NCI-H446 treated with DMSO at 0.1 percent for 48 hours (cell line): Measurements from ENCODE around the gene FBLN2.
A peak's percentile ranks its signal among the peaks of the same experiment; 100 is the strongest.

Experiments used
- DNase-seq: peaks from one replicate; lab custom pipeline; 2025; lab: John Stamatoyannopoulos, UW

Gene FBLN2

GRCh38 chr3:13582366-13583250 lies 33.7 kb downstream of the FBLN2 start:
- DNase-seq, result no peak

GRCh38 chr3:13583251-13584180 lies 34.6 kb downstream of the FBLN2 start:
- DNase-seq, result no peak

DNA sequence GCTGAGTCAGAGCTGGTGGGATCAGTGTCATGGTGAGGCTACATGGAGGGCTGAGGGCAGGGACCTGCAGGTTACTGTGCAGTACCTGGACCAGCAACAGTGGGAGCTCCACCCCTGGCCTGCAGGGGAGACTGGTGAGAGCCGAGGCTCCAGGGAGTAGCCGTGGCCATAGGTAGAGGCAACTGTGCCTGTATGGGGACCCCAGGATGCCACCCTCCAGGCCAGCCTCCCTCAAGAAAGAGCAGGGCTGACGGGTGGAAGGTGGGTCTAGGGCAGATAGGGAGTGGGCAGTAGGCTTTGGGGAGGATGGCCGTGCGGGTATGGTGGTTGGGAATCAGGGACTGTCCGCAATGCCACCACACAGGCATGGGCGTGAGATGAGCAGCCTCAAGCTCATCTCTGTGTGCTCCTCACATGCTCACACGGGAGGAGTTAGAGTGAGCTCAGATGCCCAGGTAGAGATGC lies 35.5 kb downstream of the FBLN2 start:
- no peak for DNase-seq

- DNase-seq, result no peak
These were observed 36.0 kb downstream of the FBLN2 start for GRCh38 chr3:13584901-13585300.

DNA sequence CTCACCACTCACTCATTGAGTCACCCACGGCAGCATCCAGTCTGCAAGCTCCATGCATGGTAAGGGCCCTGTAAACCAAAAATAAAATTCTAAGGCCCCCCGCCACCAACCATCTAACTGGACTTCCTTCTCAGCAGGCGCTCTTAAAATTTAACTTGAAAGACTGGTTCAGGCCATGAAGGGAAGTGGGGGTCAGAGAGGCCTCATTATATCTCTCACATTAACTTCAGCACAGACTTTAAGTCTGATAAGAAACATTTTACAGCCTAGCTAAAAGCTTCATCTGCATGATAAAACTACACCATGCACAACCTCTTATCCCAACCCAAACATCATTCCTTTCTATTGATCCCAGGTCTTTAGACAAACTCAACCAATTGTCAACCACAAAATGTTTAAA lies 38.5 kb downstream of the FBLN2 start:
- DNase-seq, result no peak

GRCh38 chr3:13588221-13588701 lies 39.3 kb downstream of the FBLN2 start:
- no peak for DNase-seq

- DNase-seq, result no peak
These were observed 40.1 kb downstream of the FBLN2 start for GRCh38 chr3:13588993-13589392.

DNA sequence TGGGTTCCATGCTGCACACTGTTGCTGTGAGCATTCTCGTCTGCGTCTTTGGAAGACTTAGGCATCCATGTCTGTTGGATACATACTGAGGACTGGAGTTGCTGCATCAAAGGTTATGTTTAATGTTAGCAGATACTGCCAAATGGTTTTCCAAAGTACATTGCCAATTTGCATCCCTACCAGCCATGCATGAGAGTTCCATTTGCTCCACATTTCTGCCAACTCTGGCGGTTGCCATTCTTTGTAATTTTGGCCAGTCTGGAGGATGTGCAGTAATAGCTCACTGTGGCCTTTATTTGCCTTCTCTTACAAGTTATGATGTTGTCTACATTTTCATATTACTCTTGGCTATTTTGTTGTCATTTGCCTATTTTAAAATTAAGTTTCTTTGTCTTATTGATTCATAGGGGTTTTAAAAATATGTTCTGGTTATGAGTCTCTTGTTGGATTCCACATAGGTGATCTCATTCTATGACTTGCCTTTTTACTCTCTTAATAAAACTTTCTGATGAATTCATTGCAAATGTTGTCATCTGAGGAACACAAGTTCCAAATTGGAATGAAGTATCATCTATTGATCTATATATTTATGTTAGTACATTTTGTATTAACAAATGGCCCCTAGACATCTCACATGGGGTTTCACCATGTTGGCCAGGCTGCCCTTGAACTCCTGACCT lies 42.1 kb downstream of the FBLN2 start:
- DNase-seq, result peak; percentile 33

DNA sequence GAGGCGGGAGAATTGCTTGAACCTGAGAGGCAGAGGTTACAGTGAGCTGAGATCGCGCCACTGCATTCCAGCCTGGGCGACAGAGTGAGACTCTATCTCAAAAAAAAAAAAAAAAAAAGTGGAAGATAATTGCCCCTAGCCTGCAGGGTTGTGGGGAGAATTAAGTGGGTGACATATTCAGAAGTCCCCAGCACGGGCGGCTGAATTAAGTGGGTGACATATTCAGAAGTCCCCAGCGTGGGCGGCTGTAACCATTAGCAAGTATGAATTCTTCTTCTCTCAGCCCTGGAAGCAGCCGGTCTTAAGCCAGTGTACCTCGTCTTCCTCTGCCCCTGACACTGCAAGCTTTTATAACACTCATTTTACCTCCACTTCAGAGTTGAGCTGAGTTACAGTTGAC lies 44.7 kb downstream of the FBLN2 start:
- no peak for DNase-seq

DNA sequence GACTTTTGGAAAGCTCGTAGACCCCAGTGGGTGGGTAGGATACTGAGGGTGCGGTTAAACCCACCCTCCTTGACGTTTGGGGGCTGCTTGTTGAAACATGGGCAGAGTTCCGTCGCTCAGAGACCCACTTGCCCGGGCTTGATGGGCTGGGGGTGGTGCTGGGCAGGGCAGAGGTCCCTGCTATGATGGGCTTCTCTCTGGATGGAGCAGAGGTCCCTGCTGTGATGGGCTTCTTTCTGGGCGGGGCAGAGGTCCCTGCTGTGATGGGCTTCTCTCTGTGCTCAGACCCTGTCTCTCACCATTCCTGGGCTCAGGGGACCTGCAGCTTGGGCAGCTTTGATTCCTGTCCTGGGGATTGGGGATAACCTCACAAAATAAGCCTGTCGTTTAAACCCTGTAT lies 45.2 kb downstream of the FBLN2 start:
- no peak for DNase-seq

- no peak for DNase-seq
These were observed 46.1 kb downstream of the FBLN2 start for GRCh38 chr3:13594991-13595421.

GRCh38 chr3:13595485-13595884 lies 46.6 kb downstream of the FBLN2 start:
- no peak for DNase-seq

- DNase-seq, result no peak
These were observed 47.7 kb downstream of the FBLN2 start for GRCh38 chr3:13596426-13597205.

DNA sequence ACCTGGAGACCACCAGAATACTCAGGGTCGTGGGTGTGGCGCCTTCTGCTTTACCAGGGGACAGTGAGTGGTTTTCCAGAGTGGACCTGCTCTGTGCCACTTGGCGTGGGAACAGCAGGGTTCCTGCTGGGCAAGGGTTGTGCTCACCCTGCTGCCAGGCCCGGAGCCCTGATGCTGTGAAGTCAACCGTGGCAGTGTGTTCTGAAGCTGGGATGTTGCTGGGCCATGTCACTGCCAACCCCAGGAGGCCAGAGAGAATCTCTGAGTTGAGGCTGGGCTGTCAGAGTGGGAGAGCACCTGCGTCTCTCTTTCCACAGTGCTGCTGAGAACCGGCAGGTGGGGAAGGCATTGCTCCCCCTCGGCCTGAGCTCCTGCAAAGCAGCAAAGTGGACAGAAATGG lies 48.7 kb downstream of the FBLN2 start:
- DNase-seq, result no peak

- no peak for DNase-seq
These were observed 49.3 kb downstream of the FBLN2 start for GRCh38 chr3:13598201-13598600.

DNA sequence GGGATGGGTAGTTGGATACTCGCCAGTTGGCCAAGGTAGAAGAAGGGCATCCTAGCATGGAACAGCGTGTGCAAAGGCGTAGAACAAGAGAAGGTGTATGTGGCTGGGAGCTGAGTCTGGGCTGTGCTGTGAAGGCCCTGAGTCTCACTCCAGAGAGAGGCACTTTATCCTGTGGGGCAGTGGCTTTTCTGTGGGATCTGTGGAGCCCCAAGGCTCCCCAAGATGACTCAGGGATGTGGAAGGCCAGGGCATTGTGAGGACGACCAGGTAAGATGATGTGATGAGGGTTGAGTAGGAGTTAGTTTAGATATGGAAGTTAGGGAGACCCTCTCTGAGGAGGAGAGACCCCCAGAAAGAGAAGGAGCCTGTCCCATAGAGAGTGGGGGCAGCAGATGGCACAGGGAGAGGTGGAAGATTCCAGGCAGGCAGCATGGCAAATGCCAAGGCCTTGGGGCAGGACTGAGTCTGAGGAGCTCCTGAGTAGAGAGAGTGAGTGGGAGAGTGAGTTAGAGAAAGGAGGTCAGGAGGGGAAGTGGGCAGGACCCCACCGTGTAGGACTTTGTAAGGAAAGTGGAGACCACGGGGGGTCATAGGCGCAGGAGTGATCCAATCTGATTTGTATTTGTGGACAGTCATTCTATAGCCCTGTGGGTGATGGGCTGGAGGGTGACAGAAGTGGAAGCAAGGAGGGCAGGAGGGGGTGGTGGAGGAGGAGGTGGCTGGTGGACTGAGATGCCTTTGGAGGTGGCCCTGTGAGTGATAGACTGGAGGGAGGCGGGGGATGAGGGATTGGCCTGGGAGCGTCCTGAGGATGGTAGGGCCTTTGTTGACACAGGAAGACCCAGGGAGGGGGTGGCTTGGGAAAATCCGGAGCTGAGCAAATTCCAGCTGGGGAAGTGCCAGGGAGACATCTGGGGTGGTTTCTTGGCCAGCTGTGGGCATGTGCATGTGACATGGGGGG lies 50.3 kb downstream of the FBLN2 start:
- DNase-seq, result no peak

DNA sequence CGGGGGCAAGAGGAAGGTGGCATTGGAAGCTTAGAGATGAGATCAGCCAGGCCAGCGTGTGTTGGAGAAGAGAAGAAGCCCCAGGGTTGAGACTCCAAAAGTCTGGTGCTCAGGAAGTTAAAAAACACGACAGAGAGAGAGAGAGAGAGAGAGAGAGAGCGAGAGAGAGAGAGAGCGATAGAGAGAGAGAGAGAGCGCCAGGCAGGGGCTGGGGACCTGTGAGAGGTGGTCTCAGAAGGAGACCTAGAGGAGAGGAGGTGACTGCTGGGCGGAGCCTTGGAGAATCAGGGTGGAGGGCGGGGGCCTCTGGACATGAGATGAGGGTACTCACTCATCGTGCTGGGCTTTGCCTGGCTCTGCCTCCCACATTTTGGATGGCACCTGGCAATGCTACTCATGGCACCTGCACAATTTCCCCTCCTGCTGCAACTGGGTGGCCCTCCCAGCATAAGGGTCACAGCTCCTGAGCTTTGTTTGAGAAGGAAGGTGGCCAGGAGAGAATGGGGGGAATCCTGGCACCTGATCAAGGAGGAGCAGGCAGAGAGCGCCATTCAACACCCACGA lies 51.0 kb downstream of the FBLN2 start:
- no peak for DNase-seq

GRCh38 chr3:13600950-13601691 lies 52.2 kb downstream of the FBLN2 start:
- no peak for DNase-seq

GRCh38 chr3:13601692-13602080 lies 52.8 kb downstream of the FBLN2 start:
- no peak for DNase-seq
